ENCODE measurements around the gene IPO9. TPM values are rescaled to one million over a fixed set of nuclear protein-coding genes. Genes with fewer than 3 reads are reported as not detected.

Gene IPO9
- total RNA-seq, 4 donors from 2014 or later: 7.2 to 16.3 (median 10.3) TPM

GRCh38 chr1:201842472-201843027, 13.6 kb downstream of the IPO9 start:
- no peak for ATAC-seq
- DNase-seq: no peak
- Histone ChIP-seq H3K27ac (no peak overlapping the region), H3K36me3 (no peaks in the 10 kb centered on the region), H3K9me3 (no peaks in the 10 kb centered on the region), H3K4me1 (peaks cover 18 to 25% of the 10 kb centered on the region in 2 donors), H3K27me3 (no peaks in the 10 kb centered on the region), H3K4me3 (no peak overlapping the region)
- intact Hi-C loops (cut with DNase I; ENCODE audit: low total_unique reads) (no loop called here), in situ Hi-C loops (cut with MboI; ENCODE audit: low sequenced_read_pairs in 4 of 4) (no loop called here)
- TF ChIP-seq CTCF (IDR thresholded peaks at IDR 0.05 in 4 of 5, conservative IDR thresholded peaks at IDR 0.05 in 1 of 5) (no peak), POLR2A (IDR thresholded peaks at IDR 0.05) (no peak)

DNA sequence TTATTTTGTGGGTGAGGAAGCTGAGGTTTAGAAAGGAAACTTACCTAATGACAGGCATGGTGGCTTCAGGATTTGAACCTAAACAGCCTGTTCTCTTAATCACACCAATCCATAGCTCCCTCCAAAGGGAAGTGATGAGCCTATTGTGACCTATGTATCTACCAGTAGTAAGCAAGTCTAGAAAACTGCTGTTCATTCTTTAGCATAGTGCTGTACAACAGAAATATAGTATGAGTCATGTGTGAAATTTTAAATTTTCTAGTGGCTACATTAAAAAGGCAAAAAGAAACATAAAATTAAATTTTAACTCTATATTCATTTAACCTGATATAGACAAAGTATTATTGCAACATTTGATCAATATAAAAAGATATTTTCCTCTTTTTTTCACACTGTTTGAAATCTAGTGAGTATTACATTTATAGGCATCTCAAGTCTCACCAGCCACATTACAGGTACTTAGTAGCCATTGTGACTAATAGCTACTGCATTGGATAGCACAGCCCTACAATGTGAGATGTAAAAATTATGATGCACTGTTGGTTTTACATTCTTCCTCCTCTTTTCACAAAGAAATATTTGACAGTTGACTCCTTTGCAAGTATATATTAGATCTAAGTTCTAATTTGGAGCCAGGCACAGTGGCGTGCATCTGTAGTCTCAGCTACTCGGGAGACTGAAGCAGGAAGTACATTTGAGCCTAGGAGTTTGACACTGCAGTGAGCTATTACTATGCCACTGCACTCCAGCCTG, 16.6 kb downstream of the IPO9 start:
- DNase-seq: no peak
- Histone ChIP-seq H3K36me3 (peaks cover 0 to 12% of the 10 kb centered on the region in 2 donors), H3K4me1 (peaks cover 31% of the 10 kb centered on the region in 2 donors), H3K27ac (no peak overlapping the region), H3K9me3 (no peaks in the 10 kb centered on the region), H3K27me3 (no peaks in the 10 kb centered on the region), H3K4me3 (no peak overlapping the region)
- intact Hi-C loops (cut with DNase I; ENCODE audit: low total_unique reads): no loop called here
- TF ChIP-seq CTCF (IDR thresholded peaks at IDR 0.05 in 4 of 5, conservative IDR thresholded peaks at IDR 0.05 in 1 of 5): no peak
- TF ChIP-seq POLR2A (IDR thresholded peaks at IDR 0.05): no peak
- in situ Hi-C loops (cut with MboI; ENCODE audit: low sequenced_read_pairs in 4 of 4): no loop called here
- ATAC-seq: no peak

GRCh38 chr1:201847150-201847549, 18.2 kb downstream of the IPO9 start:
- H3K27me3 ChIP-seq: no peaks in the 10 kb centered on the region

DNA sequence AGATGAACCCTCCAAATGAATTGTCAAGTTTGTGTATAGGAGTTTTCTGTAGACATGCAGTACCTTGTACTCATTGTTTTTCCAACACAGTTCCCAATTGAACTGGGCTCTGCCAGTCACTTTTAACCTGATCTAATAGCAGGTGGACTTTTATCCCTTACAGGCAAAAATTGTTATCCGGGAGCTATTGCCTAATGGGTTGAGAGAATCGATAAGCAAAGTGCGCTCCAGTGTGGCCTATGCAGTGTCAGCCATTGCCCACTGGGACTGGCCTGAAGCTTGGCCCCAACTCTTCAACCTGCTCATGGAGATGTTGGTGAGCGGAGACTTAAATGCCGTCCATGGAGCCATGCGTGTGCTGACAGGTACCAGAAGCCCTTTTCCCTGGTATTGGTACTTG, 19.3 kb downstream of the IPO9 start:
- no peaks in the 10 kb centered on the region for H3K9me3 ChIP-seq
- H3K36me3 ChIP-seq: peaks cover 0 to 36% of the 10 kb centered on the region in 2 donors
- DNase-seq (no peak), ATAC-seq (no peak)
- H3K4me1 ChIP-seq: peaks cover 17 to 27% of the 10 kb centered on the region in 2 donors
- no peak overlapping the region for H3K4me3 ChIP-seq
- TF ChIP-seq POLR2A (IDR thresholded peaks at IDR 0.05) (no peak), CTCF (IDR thresholded peaks at IDR 0.05 in 4 of 5, conservative IDR thresholded peaks at IDR 0.05 in 1 of 5) (no peak)
- H3K27ac ChIP-seq: peak overlapping the region in 1 of 4 donors; percentile 32
- H3K27me3 ChIP-seq: no peaks in the 10 kb centered on the region
- in situ Hi-C loops (cut with MboI; ENCODE audit: low sequenced_read_pairs in 4 of 4) (no loop called here), intact Hi-C loops (cut with DNase I; ENCODE audit: low total_unique reads) (no loop called here)

More at GRCh38 chr1:201847150-201847549, 18.2 kb downstream of the IPO9 start:
- TF ChIP-seq POLR2A (IDR thresholded peaks at IDR 0.05): no peak
- no peak for TF ChIP-seq CTCF (IDR thresholded peaks at IDR 0.05 in 4 of 5, conservative IDR thresholded peaks at IDR 0.05 in 1 of 5)
- intact Hi-C loops (cut with DNase I; ENCODE audit: low total_unique reads): no loop called here
- Histone ChIP-seq H3K27ac (no peak overlapping the region), H3K36me3 (peaks cover 0 to 25% of the 10 kb centered on the region in 2 donors), H3K9me3 (no peaks in the 10 kb centered on the region), H3K4me3 (no peak overlapping the region), H3K4me1 (peaks cover 26 to 27% of the 10 kb centered on the region in 2 donors)
- ATAC-seq (no peak), DNase-seq (no peak)
- in situ Hi-C loops (cut with MboI; ENCODE audit: low sequenced_read_pairs in 4 of 4): no loop called here

All from gastrocnemius medialis (tissue), 4 donors.